Right renal cortex interstitium (tissue), 3 donors: Measurements from ENCODE around the gene UBA5. TPM values are rescaled to one million over a fixed set of nuclear protein-coding genes. Genes with fewer than 3 reads are reported as not detected.

Experiments used
- DNase-seq, 3 donors: peaks; one replicate each; pipeline ENCODE4 v3.0.0-alpha.2; 2013; ENCODE audit warnings: low read depth in 3 of 3, low spot score in 2 of 3
- polyA plus RNA-seq, 3 donors: library from polyadenylated mRNA; unstranded; fragments of 120-200 nt; gene quantifications; one replicate each; pipeline ENCODE4 v1.2.1, GENCODE V29; 2013; ENCODE audit not compliant: insufficient read length in 3 of 3

Gene UBA5
- polyA plus RNA-seq, 3 donors = 60.2 to 66.7 (median 64.1) TPM

- no peak for DNase-seq
Measured at GRCh38 chr3:132652640-132653270, 7.4 kb upstream of the UBA5 start.

GRCh38 chr3:132654190-132654589, 5.9 kb upstream of the UBA5 start:
- no peak for DNase-seq

- no peak for DNase-seq
Measured at GRCh38 chr3:132654721-132655120, 5.4 kb upstream of the UBA5 start.

- no peak for DNase-seq
Measured at GRCh38 chr3:132655471-132655870, 4.7 kb upstream of the UBA5 start.

- DNase-seq = no peak
Measured at GRCh38 chr3:132657869-132658747, 2.0 kb upstream of the UBA5 start.

GRCh38 chr3:132659000-132659364, 1.1 kb upstream of the UBA5 start:
- DNase-seq = no peak

GRCh38 chr3:132659365-132660051, 621 bp upstream of the UBA5 start, which contains the start of gene ACAD11:
TSS of gene ACAD11 (minus strand) at chr3:132659809. CDS start at chr3:132659751, 58 bp downstream.
- DNase-seq = peak; percentile 50 to 65 (median 65)

GRCh38 chr3:132660811-132661070, 612 bp downstream of the UBA5 start:
- DNase-seq = peak in 1 of 3 donors; percentile 29

GRCh38 chr3:132661101-132661500, 972 bp downstream of the UBA5 start:
- no peak for DNase-seq

- DNase-seq = no peak
Measured at GRCh38 chr3:132662212-132662611, 2.1 kb downstream of the UBA5 start.

- no peak for DNase-seq
Measured at GRCh38 chr3:132665230-132665745, 5.2 kb downstream of the UBA5 start.

GRCh38 chr3:132669256-132669777, 9.2 kb downstream of the UBA5 start:
- no peak for DNase-seq

GRCh38 chr3:132675408-132675807, 15.3 kb downstream of the UBA5 start:
- no peak for DNase-seq

- DNase-seq = no peak
Measured at GRCh38 chr3:132679911-132680310, 19.8 kb downstream of the UBA5 start.

- no peak for DNase-seq
Measured at GRCh38 chr3:132681421-132681820, 21.3 kb downstream of the UBA5 start.

GRCh38 chr3:132682201-132682600, 22.1 kb downstream of the UBA5 start:
- no peak for DNase-seq

GRCh38 chr3:132690040-132690439, 29.9 kb downstream of the UBA5 start:
- DNase-seq = no peak

- DNase-seq = no peak
Measured at GRCh38 chr3:132694991-132695390, 34.9 kb downstream of the UBA5 start.

GRCh38 chr3:132695422-132695821, 35.3 kb downstream of the UBA5 start:
- DNase-seq = no peak

- DNase-seq = no peak
Measured at GRCh38 chr3:132703733-132704132, 43.6 kb downstream of the UBA5 start.

GRCh38 chr3:132709761-132710160, 49.6 kb downstream of the UBA5 start:
- no peak for DNase-seq
